ENCODE measurements around the gene WWC2. TPM values are rescaled to one million over a fixed set of nuclear protein-coding genes. Genes with fewer than 3 reads are reported as not detected.

Gene WWC2
- total and polyA plus RNA-seq, 2 donors (not counting 3 experiments of a cell fraction or from before 2014, with no cell fraction given) = 12.9 to 52.2 TPM

DNA sequence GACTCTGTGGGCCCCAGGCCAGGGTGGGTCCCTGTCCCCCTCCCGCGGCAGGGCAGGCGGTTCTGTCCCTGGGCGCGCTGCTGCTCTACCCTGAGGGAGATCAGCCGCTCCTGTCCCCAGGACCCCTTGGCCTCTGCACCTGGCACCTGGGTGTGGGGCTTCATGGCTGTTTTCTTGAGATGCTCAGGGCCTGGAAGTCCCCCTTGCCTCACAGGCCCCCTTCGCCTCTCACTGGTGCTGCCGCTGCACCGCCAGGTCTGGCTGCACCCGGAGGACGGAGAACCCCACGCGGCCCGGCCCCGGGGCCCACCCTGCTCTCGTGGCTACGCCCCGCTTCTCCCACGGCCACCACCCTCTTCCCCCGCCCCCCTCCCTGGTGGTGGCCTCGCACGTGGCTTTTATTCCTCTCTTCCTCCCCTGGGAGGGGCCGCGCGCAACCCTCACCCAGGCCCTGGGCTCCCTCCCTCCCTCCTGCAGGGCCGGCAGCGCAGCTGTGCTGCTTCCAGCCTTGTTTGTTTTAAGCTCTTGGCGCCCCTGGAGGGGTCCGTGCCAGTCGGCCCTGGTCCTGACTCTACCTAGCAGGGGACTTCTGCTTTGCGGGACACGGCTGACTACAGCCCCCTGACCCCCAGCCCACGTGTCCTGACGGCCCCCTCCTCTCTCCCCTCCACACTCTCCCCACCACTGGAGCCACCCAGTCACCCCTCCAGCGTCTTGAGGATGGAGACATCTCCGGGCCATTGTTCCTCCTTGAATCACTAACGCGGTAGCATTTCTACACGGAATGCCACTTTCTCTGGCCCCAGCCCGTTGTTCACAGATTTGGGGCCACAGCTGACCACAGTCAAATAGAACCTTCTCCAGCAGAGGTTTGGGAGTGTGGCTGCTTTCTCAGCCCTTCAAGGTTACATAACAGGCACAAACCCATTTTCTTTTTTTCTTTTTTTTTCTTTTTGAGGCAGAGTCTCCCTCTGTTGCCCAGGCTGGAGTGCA lies 243.8 kb downstream of the WWC2 start:
- H4K20me1 ChIP-seq (replicated peaks; ENCODE audit: control insufficient read depth, extremely low read depth, insufficient read depth, low read length) = no peaks in the 10 kb centered on the region
- dilution Hi-C loops (cut with MboI; ENCODE audit: extremely low pct_ligation_motif_present, low sequenced_read_pairs) = no loop called here
- H3K4me3 ChIP-seq (replicated peaks in 1 of 3; ENCODE audit: insufficient read depth in 1 of 3, low read depth in 1 of 3, low read length in 3 of 3) = no peak overlapping the region
- FAIRE-seq (no peak), DNase-seq (ENCODE audit: low read depth, low spot score) (no peak)
- H3K27ac ChIP-seq (ENCODE audit: insufficient read depth, low read depth, low read length) = no peak overlapping the region
- no peaks in the 10 kb centered on the region for H3K4me1 ChIP-seq (ENCODE audit: control insufficient read depth, extremely low read depth, insufficient read depth, low read length)
- peak overlapping the region; percentile 69 for H2AFZ ChIP-seq (ENCODE audit: low read depth, low read length)
- intact Hi-C loops (cut with micrococcal nuclease) = no loop called here
- BruUV-seq (replicated peaks) = no TSS peak
- TF ChIP-seq POLR2AphosphoS5 (IDR thresholded peaks at IDR 0.05; ENCODE audit: insufficient read depth, low read depth, low read length) (no peak), EZH2 (IDR thresholded peaks at IDR 0.05; ENCODE audit: borderline replicate concordance, low read depth, low read length, severe bottlenecking) (no peak), POLR2A (IDR thresholded peaks at IDR 0.05; ENCODE audit: low read depth, low read length) (no peak)
- TF ChIP-seq, protein P1, sequence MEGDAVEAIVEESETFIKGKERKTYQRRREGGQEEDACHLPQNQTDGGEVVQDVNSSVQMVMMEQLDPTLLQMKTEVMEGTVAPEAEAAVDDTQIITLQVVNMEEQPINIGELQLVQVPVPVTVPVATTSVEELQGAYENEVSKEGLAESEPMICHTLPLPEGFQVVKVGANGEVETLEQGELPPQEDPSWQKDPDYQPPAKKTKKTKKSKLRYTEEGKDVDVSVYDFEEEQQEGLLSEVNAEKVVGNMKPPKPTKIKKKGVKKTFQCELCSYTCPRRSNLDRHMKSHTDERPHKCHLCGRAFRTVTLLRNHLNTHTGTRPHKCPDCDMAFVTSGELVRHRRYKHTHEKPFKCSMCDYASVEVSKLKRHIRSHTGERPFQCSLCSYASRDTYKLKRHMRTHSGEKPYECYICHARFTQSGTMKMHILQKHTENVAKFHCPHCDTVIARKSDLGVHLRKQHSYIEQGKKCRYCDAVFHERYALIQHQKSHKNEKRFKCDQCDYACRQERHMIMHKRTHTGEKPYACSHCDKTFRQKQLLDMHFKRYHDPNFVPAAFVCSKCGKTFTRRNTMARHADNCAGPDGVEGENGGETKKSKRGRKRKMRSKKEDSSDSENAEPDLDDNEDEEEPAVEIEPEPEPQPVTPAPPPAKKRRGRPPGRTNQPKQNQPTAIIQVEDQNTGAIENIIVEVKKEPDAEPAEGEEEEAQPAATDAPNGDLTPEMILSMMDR (IDR thresholded peaks at IDR 0.05; ENCODE audit: extremely low read depth in 1 of 2, insufficient read depth in 1 of 2, low read depth in 1 of 2, low read length in 2 of 2) = no peak
- no peaks in the 10 kb centered on the region for H3K36me3 ChIP-seq (ENCODE audit: control insufficient read depth in 2 of 2, extremely low read depth in 1 of 2, insufficient read depth in 2 of 2, low read length in 2 of 2)
- H3K27me3 ChIP-seq (ENCODE audit: control insufficient read depth in 2 of 2, insufficient read depth in 2 of 2, low read length in 2 of 2) = no peaks in the 10 kb centered on the region
- ChIA-PET POLR2A (no interaction called here), CTCF (interaction anchor here (0.7 kb wide), 1 partner anchor 10 kb away, joined by 3 read pairs; no protein-coding TSS in a partner anchor)
- no peaks in the 10 kb centered on the region for H3K9me1 ChIP-seq (replicated peaks; ENCODE audit: control insufficient read depth, extremely low read depth, insufficient read depth, low read length)
- H3K9me3 ChIP-seq (replicated peaks; ENCODE audit: control insufficient read depth, insufficient read depth, low read length) = no peaks in the 10 kb centered on the region
- no peak overlapping the region for H3K9ac ChIP-seq (replicated peaks; ENCODE audit: extremely low read depth, insufficient read depth, low read length)
- no peak overlapping the region for H3K4me2 ChIP-seq (ENCODE audit: insufficient read depth, low read length)
- no peaks in the 10 kb centered on the region for H3K79me2 ChIP-seq (ENCODE audit: control insufficient read depth, insufficient read depth, low read length)

All from endothelial cell of umbilical vein (primary cell).